GM12801 (cell line): Measurements from ENCODE around the gene THAP6.

Experiments
- TF ChIP-seq, protein P1 (sequence below): IDR thresholded peaks from one replicate; pipeline ENCODE4 v1.5.1; 2011; ENCODE audit warnings: control low read depth; ENCODE audit not compliant: insufficient read length; ENCODE audit errors: extremely low read depth

Gene THAP6

DNA sequence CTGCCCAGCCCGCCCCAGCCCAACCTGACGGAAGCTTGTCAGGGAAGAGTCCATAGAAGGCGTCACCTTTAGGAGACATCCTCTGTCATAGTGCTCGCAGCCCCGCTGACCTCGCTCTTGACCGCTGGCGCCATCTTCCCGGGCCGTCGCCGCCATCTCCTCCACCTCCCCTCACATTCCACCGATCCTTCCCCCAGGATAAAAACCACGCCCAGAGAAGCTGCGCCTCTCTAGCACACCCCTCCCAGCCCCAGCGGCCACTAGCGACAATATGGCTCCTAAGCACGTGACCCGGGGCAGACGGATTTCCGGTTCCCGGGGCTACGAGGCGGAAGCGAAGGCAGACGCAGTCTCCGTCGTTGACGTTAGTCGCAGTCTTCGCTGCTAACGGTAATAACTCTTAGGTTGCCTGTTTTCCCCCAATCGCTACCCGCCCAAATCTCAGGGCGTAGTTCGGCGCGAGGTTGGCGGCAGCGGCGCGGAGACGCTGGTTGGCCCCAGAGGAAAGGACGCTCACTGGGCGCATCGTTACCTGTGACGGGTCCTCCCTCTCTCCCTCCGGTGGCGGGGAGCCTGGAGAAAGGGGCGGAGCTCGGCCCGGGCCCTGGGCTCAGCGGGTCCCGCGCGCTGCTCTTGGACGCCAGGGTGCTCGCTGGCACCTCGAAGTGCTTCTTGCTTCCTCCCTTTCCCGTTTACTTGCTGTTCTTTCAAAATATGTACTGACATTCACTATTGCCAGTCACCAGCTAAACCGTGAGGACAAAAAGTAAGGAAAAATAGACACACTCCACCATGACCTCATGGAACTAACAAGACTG is at the start of gene THAP6, which contains the start of gene RCHY1:
Gene THAP6 (plus strand): TSS at position 343 of the 818 bp plus-strand sequence. CDS start 980 bp downstream, outside the sequence.
Gene RCHY1 (minus strand): TSS at position 273 of the 818 bp plus-strand sequence. CDS start 117 bp downstream, at position 156.
- TF ChIP-seq, protein P1, sequence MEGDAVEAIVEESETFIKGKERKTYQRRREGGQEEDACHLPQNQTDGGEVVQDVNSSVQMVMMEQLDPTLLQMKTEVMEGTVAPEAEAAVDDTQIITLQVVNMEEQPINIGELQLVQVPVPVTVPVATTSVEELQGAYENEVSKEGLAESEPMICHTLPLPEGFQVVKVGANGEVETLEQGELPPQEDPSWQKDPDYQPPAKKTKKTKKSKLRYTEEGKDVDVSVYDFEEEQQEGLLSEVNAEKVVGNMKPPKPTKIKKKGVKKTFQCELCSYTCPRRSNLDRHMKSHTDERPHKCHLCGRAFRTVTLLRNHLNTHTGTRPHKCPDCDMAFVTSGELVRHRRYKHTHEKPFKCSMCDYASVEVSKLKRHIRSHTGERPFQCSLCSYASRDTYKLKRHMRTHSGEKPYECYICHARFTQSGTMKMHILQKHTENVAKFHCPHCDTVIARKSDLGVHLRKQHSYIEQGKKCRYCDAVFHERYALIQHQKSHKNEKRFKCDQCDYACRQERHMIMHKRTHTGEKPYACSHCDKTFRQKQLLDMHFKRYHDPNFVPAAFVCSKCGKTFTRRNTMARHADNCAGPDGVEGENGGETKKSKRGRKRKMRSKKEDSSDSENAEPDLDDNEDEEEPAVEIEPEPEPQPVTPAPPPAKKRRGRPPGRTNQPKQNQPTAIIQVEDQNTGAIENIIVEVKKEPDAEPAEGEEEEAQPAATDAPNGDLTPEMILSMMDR = no peak

- TF ChIP-seq, protein P1 = no peak
These were observed 44.4 kb upstream of the THAP6 start for GRCh38 chr4:75469896-75470295.

DNA sequence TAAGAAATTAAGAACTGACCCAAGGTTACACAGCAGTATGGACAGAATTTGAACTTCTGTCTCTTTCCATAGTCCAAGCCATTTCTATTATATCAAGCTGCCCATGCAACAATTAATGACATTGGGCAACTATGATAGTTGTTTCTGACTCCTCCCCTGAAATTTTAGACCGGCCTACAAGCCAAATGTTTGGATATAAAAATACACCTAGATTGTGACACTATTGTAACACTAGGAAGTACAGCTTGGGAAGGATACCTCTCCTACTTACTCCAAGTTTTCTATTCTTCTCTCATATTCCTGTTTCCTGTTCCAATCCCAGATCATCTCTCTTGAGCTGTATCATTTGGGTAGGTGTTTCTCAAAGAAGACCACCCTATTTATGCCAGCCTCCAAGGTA is 43.5 kb upstream of the THAP6 start:
- TF ChIP-seq, protein P1 = no peak

DNA sequence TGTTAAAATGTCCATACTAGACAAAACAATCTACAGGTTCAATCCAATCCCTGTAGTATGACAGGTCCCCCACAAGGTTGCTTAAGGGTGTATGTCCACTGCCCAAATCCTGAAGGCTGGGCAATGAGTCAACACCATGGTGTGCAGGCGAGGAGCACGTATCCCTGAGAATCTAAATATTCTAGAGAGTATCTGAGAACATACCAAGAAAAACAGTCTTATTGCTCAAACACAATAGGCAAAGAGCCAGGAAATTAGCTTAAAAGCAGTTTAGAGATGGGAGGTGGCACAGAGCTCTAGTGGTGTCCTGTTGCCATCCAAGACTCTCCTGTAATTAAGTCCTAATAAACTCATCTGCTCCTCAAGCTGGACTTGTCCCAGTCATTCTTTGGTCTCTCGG is 37.1 kb upstream of the THAP6 start:
- TF ChIP-seq, protein P1 = no peak

- TF ChIP-seq, protein P1 = no peak
These were observed 30.1 kb upstream of the THAP6 start for GRCh38 chr4:75484190-75484589.

- TF ChIP-seq, protein P1 = no peak
These were observed 24.1 kb upstream of the THAP6 start for GRCh38 chr4:75490155-75490554.

- TF ChIP-seq, protein P1 = no peak
These were observed 19.7 kb upstream of the THAP6 start for GRCh38 chr4:75494563-75494962.
